ENCODE data around the gene FRMD5. TPM values are rescaled to one million over a fixed set of nuclear protein-coding genes. Genes with fewer than 3 reads are reported as not detected.

Gene FRMD5
- total RNA-seq, 4 donors from 2014 or later: 0.31 to 0.72 TPM; not detected in 2

GRCh38 chr15:44092221-44092620 is 102.8 kb downstream of the FRMD5 start:
- H3K36me3 ChIP-seq: no peaks in the 10 kb centered on the region
- no peaks in the 10 kb centered on the region for H3K27me3 ChIP-seq
- WGBS: 24% methylated on average over 2 of the region's 2 CpGs
- no peak for DNase-seq (ENCODE audit: low spot score in 2 of 2)
- H3K4me1 ChIP-seq: no peaks in the 10 kb centered on the region
- no peak overlapping the region for H3K27ac ChIP-seq
- H3K4me3 ChIP-seq: no peak overlapping the region
- TF ChIP-seq POLR2A (IDR thresholded peaks at IDR 0.05) (no peak), POLR2AphosphoS5 (IDR thresholded peaks at IDR 0.05) (no peak), EP300 (IDR thresholded peaks at IDR 0.05) (no peak), CTCF (IDR thresholded peaks at IDR 0.05) (no peak)
- H3K9me3 ChIP-seq: no peaks in the 10 kb centered on the region

GRCh38 chr15:44087578-44088465 is 107.2 kb downstream of the FRMD5 start:
- Histone ChIP-seq H3K36me3 (no peaks in the 10 kb centered on the region), H3K27ac (no peak overlapping the region), H3K4me1 (no peaks in the 10 kb centered on the region), H3K4me3 (no peak overlapping the region), H3K9me3 (no peaks in the 10 kb centered on the region), H3K27me3 (no peaks in the 10 kb centered on the region)
- DNase-seq (ENCODE audit: low spot score in 2 of 2): no peak
- WGBS: 62% methylated on average over 3 of the region's 3 CpGs
- no peak for TF ChIP-seq POLR2A (IDR thresholded peaks at IDR 0.05)
- TF ChIP-seq CTCF (IDR thresholded peaks at IDR 0.05): no peak
- no peak for TF ChIP-seq EP300 (IDR thresholded peaks at IDR 0.05)

- H3K4me1 ChIP-seq: no peaks in the 10 kb centered on the region
- H3K36me3 ChIP-seq: no peaks in the 10 kb centered on the region
- no peaks in the 10 kb centered on the region for H3K27me3 ChIP-seq
- H3K27ac ChIP-seq: no peak overlapping the region
- TF ChIP-seq POLR2A (IDR thresholded peaks at IDR 0.05): no peak
- TF ChIP-seq POLR2AphosphoS5 (IDR thresholded peaks at IDR 0.05): no peak
- no peak for TF ChIP-seq CTCF (IDR thresholded peaks at IDR 0.05)
- no peak for TF ChIP-seq EP300 (IDR thresholded peaks at IDR 0.05)
- no peaks in the 10 kb centered on the region for H3K9me3 ChIP-seq
- DNase-seq (ENCODE audit: low spot score in 2 of 2): no peak
- WGBS: 29% methylated on average over 2 of the region's 2 CpGs
- no peak overlapping the region for H3K4me3 ChIP-seq
Measured at GRCh38 chr15:44084770-44085169, 110.3 kb downstream of the FRMD5 start.

- no peak overlapping the region for H3K4me3 ChIP-seq
- H3K9me3 ChIP-seq: no peaks in the 10 kb centered on the region
- H3K27me3 ChIP-seq: no peaks in the 10 kb centered on the region
- TF ChIP-seq POLR2AphosphoS5 (IDR thresholded peaks at IDR 0.05) (no peak), CTCF (IDR thresholded peaks at IDR 0.05) (no peak), POLR2A (IDR thresholded peaks at IDR 0.05) (no peak), EP300 (IDR thresholded peaks at IDR 0.05) (no peak)
- no peaks in the 10 kb centered on the region for H3K4me1 ChIP-seq
- no peak for DNase-seq (ENCODE audit: low spot score in 2 of 2)
- WGBS: 52% methylated on average over 2 of the region's 2 CpGs
- H3K27ac ChIP-seq: no peak overlapping the region
- no peaks in the 10 kb centered on the region for H3K36me3 ChIP-seq
Measured at GRCh38 chr15:44084171-44084570, 110.9 kb downstream of the FRMD5 start.

GRCh38 chr15:44082558-44083157 is 112.4 kb downstream of the FRMD5 start:
- no peak for DNase-seq (ENCODE audit: low spot score in 2 of 2)
- H3K9me3 ChIP-seq: no peaks in the 10 kb centered on the region
- H3K4me1 ChIP-seq: no peaks in the 10 kb centered on the region
- no peak overlapping the region for H3K4me3 ChIP-seq
- WGBS: 75% methylated on average over 1 of the region's 1 CpG
- no peaks in the 10 kb centered on the region for H3K36me3 ChIP-seq
- H3K27ac ChIP-seq: no peak overlapping the region
- TF ChIP-seq CTCF (IDR thresholded peaks at IDR 0.05): no peak
- TF ChIP-seq POLR2AphosphoS5 (IDR thresholded peaks at IDR 0.05): no peak
- TF ChIP-seq POLR2A (IDR thresholded peaks at IDR 0.05): no peak
- TF ChIP-seq EP300 (IDR thresholded peaks at IDR 0.05): no peak
- H3K27me3 ChIP-seq: no peaks in the 10 kb centered on the region
